K562 (cell line): ENCODE results near the gene POR. TPM values are rescaled to one million over a fixed set of nuclear protein-coding genes. Genes with fewer than 3 reads are reported as not detected.

Source experiments
- ATAC-seq: fragments of 200-7000 bp; cut with Tn5 transposase; 3 replicates; pipeline ENCODE4 v1.9.1; 2020; ENCODE audit warnings: moderate library complexity
- BruUV-seq: library from RNA; stranded (reverse); fragments of 400-500 nt; replicated peaks from 2 replicates; lab custom pipeline; 2021; lab: Mats Ljungman, UMichigan
- CTCF ChIA-PET: fragments of 300-600 bp; formaldehyde crosslinking; extraction: SDS; loops from one replicate; lab custom pipeline; 2021; ENCODE audit warnings: low intra/inter-chr PET ratio; lab: Yijun Ruan, JAX
- POLR2A ChIA-PET: fragments of 300-600, 350-650 bp; sonication (Branson Sonifier 250); formaldehyde crosslinking; extraction: SDS; loops from one replicate; lab custom pipeline; 2021; ENCODE audit warnings: antibody characterized with exemption, inconsistent platforms; lab: Yijun Ruan, JAX
- DNase-seq, 4 experiments: peaks; one replicate each; pipeline versions ENCODE4 v3.0.0 to v3.0.0-alpha.2; 2011 to 2018; ENCODE audit warnings: low spot score in 3 of 4, mixed read lengths in 3 of 4; ENCODE audit errors: extremely low read depth in 1 of 4
- FAIRE-seq: peaks from 2 replicates; lab custom pipeline; 2011; peaks lifted over from hg19 to GRCh38; lab: Jason Lieb, UNC
- H2AFZ ChIP-seq: 2 replicates; pipeline ENCODE4 v1.6.0; 2011; ENCODE audit warnings: low read depth, low read length, control low read depth, inconsistent platforms
- H3K27ac ChIP-seq: fragments of 200-600 bp; 3 replicates; pipeline ENCODE4 v1.8.0; 2011; ENCODE audit warnings: low read depth, mild to moderate bottlenecking, control low read depth, inconsistent platforms, low read length, moderate library complexity, mixed read lengths; ENCODE audit errors: extremely low read depth
- H3K27me3 ChIP-seq, 2 experiments: fragments of 300-600 bp in 1 of 2; 2 replicates in 1 of 2; 3 replicates in 1 of 2; pipeline versions ENCODE4 v1.6.0 to v1.8.0; 2011; ENCODE audit warnings: inconsistent platforms in 2 of 2, low read length in 2 of 2, mild to moderate bottlenecking in 1 of 2, mixed read lengths in 1 of 2, moderate library complexity in 1 of 2; ENCODE audit not compliant: control insufficient read depth in 2 of 2, insufficient read depth in 2 of 2
- H3K36me3 ChIP-seq: fragments of 300-600 bp; 3 replicates; pipeline ENCODE4 v1.8.0; 2011; ENCODE audit warnings: mild to moderate bottlenecking, low read length, inconsistent platforms; ENCODE audit not compliant: control insufficient read depth, insufficient read depth
- H3K4me1 ChIP-seq, 2 experiments: fragments of 200-600 bp in 1 of 2; replicated peaks in 1 of 2; 2 replicates in 1 of 2; 3 replicates in 1 of 2; pipeline versions ENCODE4 v1.5.1 to v1.8.0; 2011; ENCODE audit warnings: inconsistent platforms in 2 of 2, low read length in 2 of 2, mild to moderate bottlenecking in 1 of 2, mixed read lengths in 1 of 2, moderate library complexity in 1 of 2; ENCODE audit not compliant: control insufficient read depth in 2 of 2, insufficient read depth in 2 of 2
- H3K4me2 ChIP-seq: 2 replicates; pipeline ENCODE4 v1.6.1; 2011; ENCODE audit warnings: low read length, control low read depth, inconsistent platforms, mixed read lengths; ENCODE audit not compliant: insufficient read depth
- H3K4me3 ChIP-seq: fragments of 200-600 bp; sonication (generic), shearing (Covaris generic); 2 replicates; pipeline ENCODE4 v1.5.1; 2016; ENCODE audit warnings: control low read depth, inconsistent platforms
- H3K79me2 ChIP-seq: fragments of 200-600 bp; 3 replicates; pipeline ENCODE4 v1.8.0; 2011; ENCODE audit warnings: low read length, inconsistent platforms; ENCODE audit not compliant: control insufficient read depth, insufficient read depth
- H3K9ac ChIP-seq, 2 experiments: 2 replicates each; pipeline versions ENCODE4 v1.6.0 to v1.6.1; 2011; ENCODE audit warnings: low read depth in 2 of 2, low read length in 2 of 2, control low read depth in 1 of 2, inconsistent platforms in 1 of 2, mild to moderate bottlenecking in 1 of 2, mixed read lengths in 1 of 2; ENCODE audit not compliant: insufficient read depth in 1 of 2
- H3K9me1 ChIP-seq: one replicate; pipeline ENCODE4 v1.6.0; 2011; ENCODE audit warnings: inconsistent platforms, mild to moderate bottlenecking, low read length, moderate library complexity; ENCODE audit not compliant: control insufficient read depth, insufficient read depth
- H3K9me3 ChIP-seq: replicated peaks from 2 replicates; pipeline ENCODE4 v1.5.1; 2011; ENCODE audit warnings: low read depth, low read length, inconsistent platforms; ENCODE audit not compliant: control insufficient read depth, insufficient read depth
- H4K20me1 ChIP-seq: replicated peaks from 2 replicates; pipeline ENCODE4 v1.6.1; 2011; ENCODE audit warnings: low read length, inconsistent platforms, mixed read lengths; ENCODE audit not compliant: control insufficient read depth, insufficient read depth
- CHCHD3 ChIP-seq: fragments of 250-450 bp; sonication (Bioruptor Pico); IDR thresholded peaks from 2 replicates; pipeline ENCODE4 v2.1.2; 2022; ENCODE audit warnings: mild to moderate bottlenecking
- CHD1 ChIP-seq: fragments of 200-600 bp; sonication (generic); IDR thresholded peaks from one replicate; pipeline ENCODE4 v1.6.1; 2012; ENCODE audit warnings: mild to moderate bottlenecking, moderate library complexity, low read length, inconsistent platforms
- CHD2 ChIP-seq: IDR thresholded peaks from 2 replicates; pipeline ENCODE4 v1.6.1; 2011; ENCODE audit warnings: low read depth, low read length
- EGR1 ChIP-seq: fragments of 450-650 bp; conservative IDR thresholded peaks from 2 replicates; pipeline ENCODE4 v1.6.1; 2017; ENCODE audit warnings: mild to moderate bottlenecking
- ERF ChIP-seq: fragments of 450-650 bp; formaldehyde crosslinking; IDR thresholded peaks from 2 replicates; pipeline ENCODE4 v1.4.0; 2020; ENCODE audit warnings: mild to moderate bottlenecking, mixed read lengths
- HEY1 ChIP-seq: fragments of 250-450 bp; sonication (Bioruptor Pico); IDR thresholded peaks from 2 replicates; pipeline ENCODE4 v1.5.0; 2020; ENCODE audit warnings: mild to moderate bottlenecking, moderate library complexity, borderline replicate concordance
- KHSRP ChIP-seq: fragments of 450-650 bp; IDR thresholded peaks from 2 replicates; pipeline ENCODE4 v1.6.1; 2017
- POLR2A ChIP-seq: fragments of 450-650 bp; conservative IDR thresholded peaks from 2 replicates; pipeline ENCODE4 v1.6.1; 2016
- SIN3B ChIP-seq: fragments of 450-650 bp; IDR thresholded peaks from 2 replicates; pipeline ENCODE4 v1.6.1; 2017; ENCODE audit warnings: low read depth, mild to moderate bottlenecking, moderate library complexity
- STAT5B ChIP-seq: fragments of 250-450 bp; sonication (Bioruptor Pico); IDR thresholded peaks from 2 replicates; pipeline ENCODE4 v1.8.0; 2021; ENCODE audit warnings: mild to moderate bottlenecking, inconsistent platforms
- TAF9B ChIP-seq: fragments of 450-650 bp; IDR thresholded peaks from 2 replicates; pipeline ENCODE4 v1.6.1; 2018; ENCODE audit warnings: mild to moderate bottlenecking; ENCODE audit not compliant: partially characterized antibody
- TEAD1 ChIP-seq, 2 experiments: fragments of 450-650 bp in 1 of 2; sonication (generic) in 1 of 2; formaldehyde crosslinking; IDR thresholded peaks; 2 replicates each; pipeline versions ENCODE4 v1.4.0 to v1.8.0; 2020 to 2022; ENCODE audit warnings: mild to moderate bottlenecking in 2 of 2, missing genetic modification reagents in 1 of 2
- ZNF584 ChIP-seq: fragments of 200-800 bp; sonication (Bioruptor generic); IDR thresholded peaks from 2 replicates; pipeline ENCODE4 v1.6.1; 2016; ENCODE audit warnings: low read depth, mild to moderate bottlenecking, missing genetic modification characterization, missing compliant biosample characterization
- WGBS: fragments of 100-300 bp; shearing (Covaris generic); methylation state at CpG from one replicate; pipeline ENCODE4 v1.1.6; 2016; ENCODE audit warnings: low coverage, mixed read lengths; ENCODE audit not compliant: insufficient coverage; ENCODE audit errors: missing lambda C conversion rate; 5-methylcytosine and 5-hydroxymethylcytosine counted together
- in situ Hi-C: fragments of 300-500 bp; cut with MboI; formaldehyde crosslinking; loops from 4 replicates; pipeline ENCODE4 v1.15.0; 2018; ENCODE audit warnings: inconsistent platforms, mixed read lengths
- intact Hi-C: fragments of 100-400 bp; cut with micrococcal nuclease; formaldehyde crosslinking; loops from 2 replicates; pipeline ENCODE4 v1.14.2; 2022
- polyA plus RNA-seq, 8 experiments: library from polyadenylated mRNA; depleted of rRNA in 4 of 8; stranded (reverse) in 5 of 8; unstranded in 3 of 8; fragments of >200 nt; fragmentation: Nextera tagmentation in 2 of 8; fragmentation: Illumina TruSeq in 1 of 8; extraction: Ambion mirVana in 2 of 8; extraction: Trizol in 1 of 8; gene quantifications; 2 replicates each; pipeline versions ENCODE4 v1.2.1 to v1.2.3, GENCODE V29; 2011 to 2014; ENCODE audit warnings: inconsistent platforms in 1 of 8, missing spikeins in 1 of 8
- total RNA-seq, 7 experiments: library from RNA; depleted of rRNA in 6 of 7; stranded (reverse); fragments of >200 nt in 6 of 7; fragmentation: Illumina TruSeq in 2 of 7; extraction: Trizol in 2 of 7; gene quantifications; 2 replicates each; pipeline versions ENCODE4 v1.2.1 to v1.2.3, GENCODE V29; 2011 to 2021; ENCODE audit warnings: low replicate concordance in 1 of 7
- TF ChIP-seq, protein P1 (sequence below): fragments of 250-450 bp; sonication (Bioruptor Pico); IDR thresholded peaks from 2 replicates; pipeline ENCODE4 v1.9.0; 2021; ENCODE audit warnings: mild to moderate bottlenecking, inconsistent platforms
- TF ChIP-seq, protein P2 (sequence below), 2 experiments: fragments of 450-650 bp; IDR thresholded peaks; 2 replicates each; pipeline ENCODE4 v1.6.1; 2016
- TF ChIP-seq, protein P3 (sequence below): fragments of 250-450 bp; sonication (Bioruptor Pico); IDR thresholded peaks from 2 replicates; pipeline ENCODE4 v1.5.0; 2021
- TF ChIP-seq, protein P4 (sequence below): sonication (generic); formaldehyde crosslinking; IDR thresholded peaks from 2 replicates; pipeline ENCODE4 v1.8.1; 2023; ENCODE audit warnings: mild to moderate bottlenecking, missing genetic modification reagents

POR gene
- total and polyA plus RNA-seq, 9 of the 15 experiments (the other 6 are each of a cell fraction or from before 2014, with no cell fraction given) = 4.7 to 142 (median 40.8) TPM

DNA sequence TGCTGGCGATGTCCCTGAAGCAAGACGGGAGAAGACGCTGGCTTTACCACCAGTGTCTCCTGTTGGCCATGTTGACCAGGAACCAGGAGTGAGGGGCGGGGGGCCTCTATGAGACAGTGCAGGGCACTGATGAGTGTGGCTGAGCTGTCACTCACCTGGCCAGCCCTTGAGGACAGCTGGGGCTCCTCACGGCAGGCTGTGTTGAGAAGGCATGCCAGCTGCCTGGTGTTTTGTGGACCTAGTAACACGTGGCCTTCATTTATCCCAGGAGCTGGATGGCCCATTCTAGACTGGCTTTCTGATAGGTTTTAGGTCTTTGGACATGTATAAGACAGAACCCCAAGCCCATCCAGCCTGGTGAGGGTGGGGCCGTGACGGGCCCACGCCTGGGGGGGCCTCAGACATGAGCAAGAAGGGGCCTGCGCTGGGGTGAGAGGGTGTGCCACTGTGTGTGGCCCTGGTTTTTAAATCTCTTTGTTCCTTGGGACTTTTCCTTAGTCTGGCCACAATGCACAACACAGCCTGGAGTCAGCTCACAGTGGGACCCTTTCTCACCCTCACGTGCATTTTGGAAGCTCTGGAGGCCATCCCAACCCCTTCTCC is 25.6 kb upstream of the POR start (continued):
- TF ChIP-seq CHD1 = no peak
- TF ChIP-seq ERF = 0 out of 2 replicates have a peak, but pooled peaks have one; percentile 36
- TF ChIP-seq STAT5B (CRISPR knock-in tag) = no peak
- no peak for TF ChIP-seq SIN3B
- no peak for TF ChIP-seq TAF9B
- TF ChIP-seq CHD2 = no peak
- TF ChIP-seq, protein P1, sequence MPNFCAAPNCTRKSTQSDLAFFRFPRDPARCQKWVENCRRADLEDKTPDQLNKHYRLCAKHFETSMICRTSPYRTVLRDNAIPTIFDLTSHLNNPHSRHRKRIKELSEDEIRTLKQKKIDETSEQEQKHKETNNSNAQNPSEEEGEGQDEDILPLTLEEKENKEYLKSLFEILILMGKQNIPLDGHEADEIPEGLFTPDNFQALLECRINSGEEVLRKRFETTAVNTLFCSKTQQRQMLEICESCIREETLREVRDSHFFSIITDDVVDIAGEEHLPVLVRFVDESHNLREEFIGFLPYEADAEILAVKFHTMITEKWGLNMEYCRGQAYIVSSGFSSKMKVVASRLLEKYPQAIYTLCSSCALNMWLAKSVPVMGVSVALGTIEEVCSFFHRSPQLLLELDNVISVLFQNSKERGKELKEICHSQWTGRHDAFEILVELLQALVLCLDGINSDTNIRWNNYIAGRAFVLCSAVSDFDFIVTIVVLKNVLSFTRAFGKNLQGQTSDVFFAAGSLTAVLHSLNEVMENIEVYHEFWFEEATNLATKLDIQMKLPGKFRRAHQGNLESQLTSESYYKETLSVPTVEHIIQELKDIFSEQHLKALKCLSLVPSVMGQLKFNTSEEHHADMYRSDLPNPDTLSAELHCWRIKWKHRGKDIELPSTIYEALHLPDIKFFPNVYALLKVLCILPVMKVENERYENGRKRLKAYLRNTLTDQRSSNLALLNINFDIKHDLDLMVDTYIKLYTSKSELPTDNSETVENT (CRISPR knock-in tag) = no peak
- no peak for TF ChIP-seq TEAD1 (CRISPR knock-in tag; IDR thresholded peaks at IDR 0.05)

DNA sequence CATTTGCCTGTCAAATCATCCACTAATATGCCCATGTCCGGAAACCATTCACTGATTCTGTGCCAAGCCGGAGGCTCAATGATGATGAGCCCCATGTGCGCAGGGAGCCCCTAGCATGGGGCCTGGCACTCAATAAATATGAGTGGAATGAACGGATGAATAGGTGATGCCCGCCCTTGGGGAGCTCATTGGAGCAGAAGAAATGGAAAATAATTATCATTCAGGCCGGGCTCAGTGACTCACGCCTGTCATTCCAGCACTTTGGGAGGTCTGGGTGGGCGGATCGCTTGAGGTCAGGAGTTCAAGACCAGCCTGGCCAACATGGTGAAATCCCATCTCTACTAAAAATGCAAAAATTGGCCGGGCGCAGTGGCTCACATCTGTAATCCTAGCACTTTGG is 25.1 kb upstream of the POR start:
- no peak overlapping the region for H3K4me2 ChIP-seq
- H4K20me1 ChIP-seq = no peaks in the 10 kb centered on the region; the same call in 1 of the 2 replicates
- BruUV-seq = no TSS peak
- H3K9me3 ChIP-seq = no peaks in the 10 kb centered on the region
- FAIRE-seq = no peak
- in situ Hi-C loops (no loop called here), intact Hi-C loops (no loop called here)
- no peak overlapping the region for H3K4me3 ChIP-seq
- no peak overlapping the region for H3K9ac ChIP-seq
- no peak overlapping the region for H3K27ac ChIP-seq
- no peaks in the 10 kb centered on the region for H3K9me1 ChIP-seq
- CTCF ChIA-PET = no interaction called here
- no peak overlapping the region for H2AFZ ChIP-seq
- 58% methylated on average over 11 of the region's 11 CpGs for WGBS
- DNase-seq = peak in 1 of 4 experiments; percentile 39
- TF ChIP-seq, protein P2, sequence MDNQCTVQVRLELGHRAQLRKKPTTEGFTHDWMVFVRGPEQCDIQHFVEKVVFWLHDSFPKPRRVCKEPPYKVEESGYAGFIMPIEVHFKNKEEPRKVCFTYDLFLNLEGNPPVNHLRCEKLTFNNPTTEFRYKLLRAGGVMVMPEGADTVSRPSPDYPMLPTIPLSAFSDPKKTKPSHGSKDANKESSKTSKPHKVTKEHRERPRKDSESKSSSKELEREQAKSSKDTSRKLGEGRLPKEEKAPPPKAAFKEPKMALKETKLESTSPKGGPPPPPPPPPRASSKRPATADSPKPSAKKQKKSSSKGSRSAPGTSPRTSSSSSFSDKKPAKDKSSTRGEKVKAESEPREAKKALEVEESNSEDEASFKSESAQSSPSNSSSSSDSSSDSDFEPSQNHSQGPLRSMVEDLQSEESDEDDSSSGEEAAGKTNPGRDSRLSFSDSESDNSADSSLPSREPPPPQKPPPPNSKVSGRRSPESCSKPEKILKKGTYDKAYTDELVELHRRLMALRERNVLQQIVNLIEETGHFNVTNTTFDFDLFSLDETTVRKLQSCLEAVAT (IDR thresholded peaks at IDR 0.05) = no peak
- 0 out of 2 replicates have a peak, but pooled peaks have one; percentile 20 for TF ChIP-seq POLR2A
- no peak for TF ChIP-seq KHSRP
- TF ChIP-seq EGR1 = peak; percentile 78
- TF ChIP-seq, protein P3, sequence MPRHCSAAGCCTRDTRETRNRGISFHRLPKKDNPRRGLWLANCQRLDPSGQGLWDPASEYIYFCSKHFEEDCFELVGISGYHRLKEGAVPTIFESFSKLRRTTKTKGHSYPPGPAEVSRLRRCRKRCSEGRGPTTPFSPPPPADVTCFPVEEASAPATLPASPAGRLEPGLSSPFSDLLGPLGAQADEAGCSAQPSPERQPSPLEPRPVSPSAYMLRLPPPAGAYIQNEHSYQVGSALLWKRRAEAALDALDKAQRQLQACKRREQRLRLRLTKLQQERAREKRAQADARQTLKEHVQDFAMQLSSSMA = no peak
- no peak for TF ChIP-seq HEY1 (CRISPR knock-in tag)
- no peak for TF ChIP-seq CHCHD3
- TF ChIP-seq ZNF584 (CRISPR knock-in tag) = no peak
- TF ChIP-seq, protein P4, sequence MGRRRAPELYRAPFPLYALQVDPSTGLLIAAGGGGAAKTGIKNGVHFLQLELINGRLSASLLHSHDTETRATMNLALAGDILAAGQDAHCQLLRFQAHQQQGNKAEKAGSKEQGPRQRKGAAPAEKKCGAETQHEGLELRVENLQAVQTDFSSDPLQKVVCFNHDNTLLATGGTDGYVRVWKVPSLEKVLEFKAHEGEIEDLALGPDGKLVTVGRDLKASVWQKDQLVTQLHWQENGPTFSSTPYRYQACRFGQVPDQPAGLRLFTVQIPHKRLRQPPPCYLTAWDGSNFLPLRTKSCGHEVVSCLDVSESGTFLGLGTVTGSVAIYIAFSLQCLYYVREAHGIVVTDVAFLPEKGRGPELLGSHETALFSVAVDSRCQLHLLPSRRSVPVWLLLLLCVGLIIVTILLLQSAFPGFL (CRISPR knock-in tag) = 0 out of 2 replicates have a peak, but pooled peaks have one; percentile 75
- no peak for ATAC-seq
- H3K27me3 ChIP-seq = no peaks in the 10 kb centered on the region
- POLR2A ChIA-PET = interaction anchor here (0.6 to 1.8 kb wide), 8 partner anchors 8 to 68 kb away, joined by 3 to 10 read pairs (median 4); partner anchors contain the start of genes POR and RHBDD2
- no peaks in the 10 kb centered on the region for H3K79me2 ChIP-seq
- peaks cover 32% of the 10 kb centered on the region; the same call in 2 of the 3 replicates for H3K36me3 ChIP-seq
- peaks cover 4 to 34% of the 10 kb centered on the region in 2 experiments; a peak in 4 of 5 replicates for H3K4me1 ChIP-seq
